ENCODE data around the gene SCYGR2. TPM values are rescaled to one million over a fixed set of nuclear protein-coding genes. Genes with fewer than 3 reads are reported as not detected.

The SCYGR2 gene
- total RNA-seq, 1 donor from 2014 or later: not detected

DNA sequence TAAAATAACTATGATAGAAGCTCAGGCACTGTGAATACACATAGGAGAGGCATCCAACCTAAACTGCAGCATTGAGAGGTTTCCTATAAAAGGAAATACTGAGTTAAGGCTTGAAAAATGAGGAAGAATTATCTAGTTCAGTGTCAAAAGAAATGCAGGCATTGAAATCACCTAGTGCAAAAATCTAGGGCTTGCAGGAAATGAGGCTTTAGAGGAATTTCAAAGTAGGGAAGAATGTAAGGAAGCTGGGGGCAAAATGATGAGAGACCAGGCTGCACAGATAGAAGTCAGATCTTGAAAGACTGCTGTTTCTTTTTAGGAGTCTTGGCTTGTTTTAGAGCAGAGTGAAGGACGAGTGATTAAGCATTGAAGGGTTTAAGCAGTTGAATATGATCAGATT lies 28.1 kb upstream of the SCYGR2 start:
- no peaks in the 10 kb centered on the region for H3K27me3 ChIP-seq (ENCODE audit: control insufficient read depth, insufficient read depth, low read length)
- TF ChIP-seq CTCF (IDR thresholded peaks at IDR 0.05; ENCODE audit: insufficient read depth, low read length, poor library complexity, severe bottlenecking): no peak
- no peaks in the 10 kb centered on the region for H3K36me3 ChIP-seq (ENCODE audit: control insufficient read depth, insufficient read depth, low read length)
- no peak for DNase-seq (ENCODE audit: low read depth)
- no peak overlapping the region for H3K4me3 ChIP-seq (ENCODE audit: low read depth, low read length)

DNA sequence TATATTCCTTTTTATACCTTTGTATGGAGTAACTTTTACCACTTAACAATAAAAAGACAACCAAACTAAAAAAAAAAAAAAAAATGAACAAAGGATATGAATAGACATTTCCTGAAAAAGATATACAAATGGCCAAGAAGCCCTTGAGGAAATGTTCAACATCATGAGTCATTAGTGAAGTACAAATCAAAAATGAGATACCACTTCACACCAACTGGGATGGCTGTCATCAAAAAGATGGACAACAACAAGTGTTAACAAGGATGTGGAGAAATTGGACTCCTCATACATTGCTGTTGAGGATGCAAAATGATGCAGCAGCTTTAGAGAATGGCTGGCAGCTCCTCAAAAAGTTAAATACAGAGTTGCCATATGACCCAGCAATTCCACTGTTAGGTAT lies 22.6 kb upstream of the SCYGR2 start:
- no peaks in the 10 kb centered on the region for H3K27me3 ChIP-seq (ENCODE audit: control insufficient read depth, insufficient read depth, low read length)
- H3K4me3 ChIP-seq (ENCODE audit: low read depth, low read length): no peak overlapping the region
- H3K36me3 ChIP-seq (ENCODE audit: control insufficient read depth, insufficient read depth, low read length): no peaks in the 10 kb centered on the region
- TF ChIP-seq CTCF (IDR thresholded peaks at IDR 0.05; ENCODE audit: insufficient read depth, low read length, poor library complexity, severe bottlenecking): no peak
- no peak for DNase-seq (ENCODE audit: low read depth)

- no peak for TF ChIP-seq CTCF (IDR thresholded peaks at IDR 0.05; ENCODE audit: insufficient read depth, low read length, poor library complexity, severe bottlenecking)
- DNase-seq (ENCODE audit: low read depth): no peak
- H3K27me3 ChIP-seq (ENCODE audit: control insufficient read depth, insufficient read depth, low read length): no peaks in the 10 kb centered on the region
- H3K4me3 ChIP-seq (ENCODE audit: low read depth, low read length): no peak overlapping the region
- no peaks in the 10 kb centered on the region for H3K36me3 ChIP-seq (ENCODE audit: control insufficient read depth, insufficient read depth, low read length)
Measured at GRCh38 chr2:227576812-227577211, 21.9 kb upstream of the SCYGR2 start.

GRCh38 chr2:227577555-227577954 lies 21.1 kb upstream of the SCYGR2 start:
- no peak for TF ChIP-seq CTCF (IDR thresholded peaks at IDR 0.05; ENCODE audit: insufficient read depth, low read length, poor library complexity, severe bottlenecking)
- DNase-seq (ENCODE audit: low read depth): no peak
- Histone ChIP-seq H3K27me3 (ENCODE audit: control insufficient read depth, insufficient read depth, low read length) (no peaks in the 10 kb centered on the region), H3K36me3 (ENCODE audit: control insufficient read depth, insufficient read depth, low read length) (no peaks in the 10 kb centered on the region), H3K4me3 (ENCODE audit: low read depth, low read length) (no peak overlapping the region)

DNA sequence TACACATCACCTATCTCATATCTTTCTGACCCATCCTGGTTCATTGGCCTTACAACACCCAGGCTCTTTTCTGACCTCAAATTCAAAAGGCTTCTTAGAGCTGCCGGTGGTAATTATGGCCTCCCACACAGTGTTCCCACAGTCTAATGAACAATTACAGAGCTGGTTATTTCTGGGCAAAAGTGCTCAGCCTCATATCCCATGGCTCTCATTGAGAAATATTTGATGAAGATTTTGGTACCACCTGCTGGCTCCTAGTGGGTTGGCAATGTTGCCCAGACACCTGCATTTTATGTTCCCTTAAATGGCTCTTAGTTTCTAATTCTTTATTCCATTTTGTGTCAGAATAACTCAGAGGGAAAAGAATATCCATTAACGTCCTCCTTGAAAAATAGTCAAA lies 20.1 kb upstream of the SCYGR2 start:
- no peak for DNase-seq (ENCODE audit: low read depth)

More for the DNA sequence above, 20.1 kb upstream of the SCYGR2 start:
- Histone ChIP-seq H3K27me3 (ENCODE audit: control insufficient read depth, insufficient read depth, low read length) (no peaks in the 10 kb centered on the region), H3K36me3 (ENCODE audit: control insufficient read depth, insufficient read depth, low read length) (no peaks in the 10 kb centered on the region), H3K4me3 (ENCODE audit: low read depth, low read length) (no peak overlapping the region)
- TF ChIP-seq CTCF (IDR thresholded peaks at IDR 0.05; ENCODE audit: insufficient read depth, low read length, poor library complexity, severe bottlenecking): no peak

Data from kidney epithelial cell (primary cell).